ENCODE measurements around the gene PCDHGA8. TPM values are rescaled to one million over a fixed set of nuclear protein-coding genes. Genes with fewer than 3 reads are reported as not detected.
"Not testable (repeated sequence)": the region's sequence is repeated elsewhere in the genome, so short reads cannot be mapped to it uniquely, and the experiment has no call there.

The PCDHGA8 gene
- total RNA-seq, 1 experiment from 2014 or later, result 0.61 TPM

- peak; percentile 74 for DNase-seq (ENCODE audit: low read depth)
These were observed 38.1 kb downstream of the PCDHGA8 start, which contains the start of gene PCDHGA12 for GRCh38 chr5:141430332-141431113. PCDHGA12 (plus strand) TSS chr5:141430507; CDS start chr5:141430760, 253 bp downstream.

- DNase-seq (ENCODE audit: low read depth), result no peak
These were observed 38.9 kb downstream of the PCDHGA8 start for GRCh38 chr5:141431286-141431685.

GRCh38 chr5:141432308-141432707 lies 39.9 kb downstream of the PCDHGA8 start:
- not testable (repeated sequence) for DNase-seq (ENCODE audit: low read depth)

- DNase-seq (ENCODE audit: low read depth), result not testable (repeated sequence)
These were observed 40.3 kb downstream of the PCDHGA8 start for GRCh38 chr5:141432726-141433125.

- no peak for DNase-seq (ENCODE audit: low read depth)
These were observed 41.6 kb downstream of the PCDHGA8 start for GRCh38 chr5:141434006-141434405.

- DNase-seq (ENCODE audit: low read depth), result no peak
These were observed 44.8 kb downstream of the PCDHGA8 start for GRCh38 chr5:141437221-141437620.

- peak; percentile 5 for DNase-seq (ENCODE audit: low read depth)
These were observed 47.1 kb downstream of the PCDHGA8 start for GRCh38 chr5:141439411-141440141.

- DNase-seq (ENCODE audit: low read depth), result no peak
These were observed 47.9 kb downstream of the PCDHGA8 start for GRCh38 chr5:141440341-141440740.

- DNase-seq (ENCODE audit: low read depth), result no peak
These were observed 49.2 kb downstream of the PCDHGA8 start for GRCh38 chr5:141441571-141442170.

Other genes with a start within 250 kb of the PCDHGA8 start
- gene PCDHB6, start 242.6 kb upstream of the PCDHGA8 start, total RNA-seq (2014; rRNA removed; shearing (Covaris generic)), result 0.13 and 0.27 TPM in 2 replicates
- gene PCDHB7, start 220.0 kb upstream of the PCDHGA8 start, total RNA-seq (2014; rRNA removed; shearing (Covaris generic)), result 0.05 TPM in 1 of 2 replicates, not detected in the other
- gene PCDHB8, start 214.8 kb upstream of the PCDHGA8 start, total RNA-seq (2014; rRNA removed; shearing (Covaris generic)), result not detected in 2 replicates
- gene PCDHB16, start 210.2 kb upstream of the PCDHGA8 start, total RNA-seq (2014; rRNA removed; shearing (Covaris generic)), result 0.03 TPM in 1 of 2 replicates, not detected in the other
- 0.40 TPM in 1 of 2 replicates, not detected in the other for gene PCDHB9, start 205.5 kb upstream of the PCDHGA8 start, total RNA-seq (2014; rRNA removed; shearing (Covaris generic))
- gene PCDHB10, start 200.3 kb upstream of the PCDHGA8 start, total RNA-seq (2014; rRNA removed; shearing (Covaris generic)), result 0.11 TPM in 1 of 2 replicates, not detected in the other
- not detected in 2 replicates for gene PCDHB11, start 193.0 kb upstream of the PCDHGA8 start, total RNA-seq (2014; rRNA removed; shearing (Covaris generic))
- not detected in 2 replicates for gene PCDHB12, start 183.9 kb upstream of the PCDHGA8 start, total RNA-seq (2014; rRNA removed; shearing (Covaris generic))
- 0.06 TPM in 1 of 2 replicates, not detected in the other for gene PCDHB13, start 178.7 kb upstream of the PCDHGA8 start, total RNA-seq (2014; rRNA removed; shearing (Covaris generic))
- 0.03 and 0.08 TPM in 2 replicates for gene PCDHB14, start 169.3 kb upstream of the PCDHGA8 start, total RNA-seq (2014; rRNA removed; shearing (Covaris generic))
- 0.03 and 0.10 TPM in 2 replicates for gene PCDHB15, start 147.2 kb upstream of the PCDHGA8 start, total RNA-seq (2014; rRNA removed; shearing (Covaris generic))
- not detected in 2 replicates for gene SLC25A2, start 88.6 kb upstream of the PCDHGA8 start, total RNA-seq (2014; rRNA removed; shearing (Covaris generic))
- 42.6 and 48.1 TPM in 2 replicates for gene TAF7, start 71.8 kb upstream of the PCDHGA8 start, total RNA-seq (2014; rRNA removed; shearing (Covaris generic))
- 0.07 and 0.32 TPM in 2 replicates for gene PCDHGA1, start 62.1 kb upstream of the PCDHGA8 start, total RNA-seq (2014; rRNA removed; shearing (Covaris generic))
- gene PCDHGA2, start 53.9 kb upstream of the PCDHGA8 start, total RNA-seq (2014; rRNA removed; shearing (Covaris generic)), result 0.27 and 0.84 TPM in 2 replicates
- gene PCDHGA3, start 48.8 kb upstream of the PCDHGA8 start, total RNA-seq (2014; rRNA removed; shearing (Covaris generic)), result 0.10 and 0.14 TPM in 2 replicates
- gene PCDHGB1, start 42.5 kb upstream of the PCDHGA8 start, total RNA-seq (2014; rRNA removed; shearing (Covaris generic)), result 0.53 and 1.4 TPM in 2 replicates
- gene PCDHGA4, start 37.6 kb upstream of the PCDHGA8 start, total RNA-seq (2014; rRNA removed; shearing (Covaris generic)), result 0.71 and 0.73 TPM in 2 replicates
- 0.69 and 0.77 TPM in 2 replicates for gene PCDHGB2, start 32.6 kb upstream of the PCDHGA8 start, total RNA-seq (2014; rRNA removed; shearing (Covaris generic))
- gene PCDHGA5, start 28.5 kb upstream of the PCDHGA8 start, total RNA-seq (2014; rRNA removed; shearing (Covaris generic)), result 0.07 and 0.21 TPM in 2 replicates
- 0.80 and 1.5 TPM in 2 replicates for gene PCDHGB3, start 22.4 kb upstream of the PCDHGA8 start, total RNA-seq (2014; rRNA removed; shearing (Covaris generic))
- gene PCDHGA6, start 18.7 kb upstream of the PCDHGA8 start, total RNA-seq (2014; rRNA removed; shearing (Covaris generic)), result 0.20 and 1.2 TPM in 2 replicates
- gene PCDHGA7, start 9.9 kb upstream of the PCDHGA8 start, total RNA-seq (2014; rRNA removed; shearing (Covaris generic)), result 0.03 and 0.11 TPM in 2 replicates
- gene PCDHGB4, start 4.9 kb upstream of the PCDHGA8 start, total RNA-seq (2014; rRNA removed; shearing (Covaris generic)), result 9.9 and 10.2 TPM in 2 replicates
- gene PCDHGB5, start 5.3 kb downstream of the PCDHGA8 start, total RNA-seq (2014; rRNA removed; shearing (Covaris generic)), result 0.37 and 0.55 TPM in 2 replicates
- gene PCDHGA9, start 10.1 kb downstream of the PCDHGA8 start, total RNA-seq (2014; rRNA removed; shearing (Covaris generic)), result 0.23 and 0.29 TPM in 2 replicates
- gene PCDHGB6, start 15.4 kb downstream of the PCDHGA8 start, total RNA-seq (2014; rRNA removed; shearing (Covaris generic)), result 0.10 and 0.20 TPM in 2 replicates
- 0.80 and 0.90 TPM in 2 replicates for gene PCDHGA10, start 20.4 kb downstream of the PCDHGA8 start, total RNA-seq (2014; rRNA removed; shearing (Covaris generic))
- gene PCDHGB7, start 25.0 kb downstream of the PCDHGA8 start, total RNA-seq (2014; rRNA removed; shearing (Covaris generic)), result 0.47 and 0.53 TPM in 2 replicates
- gene PCDHGA11, start 28.4 kb downstream of the PCDHGA8 start, total RNA-seq (2014; rRNA removed; shearing (Covaris generic)), result 0.42 and 0.50 TPM in 2 replicates
- gene PCDHGA12, start 37.9 kb downstream of the PCDHGA8 start, total RNA-seq (2014; rRNA removed; shearing (Covaris generic)), result 0.66 and 0.70 TPM in 2 replicates
- gene PCDHGC3, start 83.3 kb downstream of the PCDHGA8 start, total RNA-seq (2014; rRNA removed; shearing (Covaris generic)), result 36.5 and 44.6 TPM in 2 replicates
- gene PCDHGC4, start 92.4 kb downstream of the PCDHGA8 start, total RNA-seq (2014; rRNA removed; shearing (Covaris generic)), result 0.14 and 0.33 TPM in 2 replicates
- 0.87 and 1.4 TPM in 2 replicates for gene PCDHGC5, start 96.4 kb downstream of the PCDHGA8 start, total RNA-seq (2014; rRNA removed; shearing (Covaris generic))
- gene DIAPH1, start 226.4 kb downstream of the PCDHGA8 start, total RNA-seq (2014; rRNA removed; shearing (Covaris generic)), result 60.8 and 62.0 TPM in 2 replicates
- gene HDAC3, start 244.2 kb downstream of the PCDHGA8 start, total RNA-seq (2014; rRNA removed; shearing (Covaris generic)), result 86.7 and 104 TPM in 2 replicates
- gene RELL2, start 244.4 kb downstream of the PCDHGA8 start, total RNA-seq (2014; rRNA removed; shearing (Covaris generic)), result 13.1 and 15.3 TPM in 2 replicates